T-helper 9 cell (primary cell): Measurements from ENCODE around the gene KANSL1.
A peak's percentile ranks its signal among the peaks of the same experiment; 100 is the strongest.
"Not testable (repeated sequence)": the region's sequence is repeated elsewhere in the genome, so short reads cannot be mapped to it uniquely, and the experiment has no call there.

ENCODE experiments used
- DNase-seq: peaks from one replicate; pipeline ENCODE4 v3.0.0-alpha.2; 2020

The KANSL1 gene

DNA sequence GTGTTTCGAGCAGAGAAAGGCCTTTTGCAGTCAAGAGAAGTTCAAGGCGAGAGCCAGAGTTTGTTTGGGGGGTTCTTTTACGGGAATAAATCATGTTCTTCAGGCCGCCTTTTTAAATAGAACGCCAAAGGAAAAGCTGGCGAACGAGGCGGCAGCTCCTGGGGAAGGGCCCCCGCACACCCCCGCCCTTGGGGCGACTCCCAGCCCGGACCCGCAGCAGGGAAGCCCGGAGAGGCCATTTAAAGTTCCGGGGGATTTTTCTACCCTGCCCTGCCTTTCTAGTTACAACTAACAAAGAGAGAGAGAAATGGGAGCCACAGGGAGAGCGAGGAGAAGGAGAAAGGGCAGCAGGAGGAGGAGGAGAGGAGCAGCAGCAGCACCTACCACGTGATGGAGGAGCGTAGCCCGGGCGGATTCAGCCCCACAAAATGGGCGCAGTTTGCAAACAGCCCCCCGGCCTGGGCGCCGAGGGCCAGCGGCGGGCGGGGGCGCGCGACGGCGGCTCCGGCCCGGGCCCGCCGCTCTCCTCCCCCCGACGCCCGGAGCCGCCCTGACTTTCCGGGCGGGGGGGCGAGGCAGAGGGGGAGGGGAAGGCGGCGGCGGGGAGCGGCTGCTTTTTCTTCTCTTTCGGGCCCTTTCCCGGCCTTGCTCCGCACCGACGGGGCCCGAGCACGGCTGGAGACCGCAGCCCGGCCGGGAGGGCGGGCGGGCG is 634 bp downstream of the KANSL1 start:
- DNase-seq, result peak; percentile 56

GRCh38 chr17:46192189-46192438 is 1.1 kb downstream of the KANSL1 start:
- no peak for DNase-seq

GRCh38 chr17:46191322-46192188 is 1.7 kb downstream of the KANSL1 start:
- no peak for DNase-seq

DNA sequence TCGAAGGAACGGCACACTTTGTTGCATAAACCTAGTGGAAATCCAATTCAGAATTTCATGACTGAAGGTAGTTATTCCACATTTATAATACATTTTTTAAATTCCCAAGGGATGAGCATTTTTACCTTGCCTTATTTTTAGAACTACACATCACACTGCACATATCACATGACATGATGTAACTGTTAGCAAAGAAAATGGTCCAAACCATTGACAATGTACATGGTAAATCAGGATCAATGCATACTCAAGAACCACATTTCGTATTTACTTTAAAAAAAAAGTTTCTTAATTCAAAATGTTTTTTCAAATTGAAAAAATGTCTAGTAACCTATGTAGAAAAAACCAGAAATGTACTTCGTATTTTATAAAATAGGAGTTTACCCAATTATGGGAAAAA is 2.5 kb downstream of the KANSL1 start:
- DNase-seq, result no peak

DNA sequence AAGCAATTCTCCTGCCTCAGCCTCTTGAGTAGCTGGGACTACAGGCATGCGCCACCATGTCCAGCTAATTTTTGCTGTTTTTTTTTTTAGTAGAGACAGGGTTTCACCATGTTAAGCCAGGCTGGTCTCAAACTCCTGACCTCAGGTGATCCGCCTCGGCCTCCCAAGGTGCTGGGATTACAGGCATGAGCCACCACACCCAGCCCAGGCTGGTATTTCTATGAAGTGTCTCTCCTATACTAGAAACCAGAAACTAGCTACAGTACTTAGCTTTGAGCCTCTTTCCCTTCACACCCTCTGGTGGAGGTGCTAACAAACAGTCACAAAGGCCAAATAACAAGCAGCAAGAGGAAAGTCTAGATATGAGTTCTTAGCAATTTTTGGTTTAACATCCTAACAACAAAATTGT is 6.4 kb downstream of the KANSL1 start:
- not testable (repeated sequence) for DNase-seq

- DNase-seq, result no peak
Observed at GRCh38 chr17:46184696-46185095, 8.5 kb downstream of the KANSL1 start.

- not testable (repeated sequence) for DNase-seq
Observed at GRCh38 chr17:46183383-46183782, 9.8 kb downstream of the KANSL1 start.

GRCh38 chr17:46182961-46183360 is 10.3 kb downstream of the KANSL1 start:
- DNase-seq, result no peak

DNA sequence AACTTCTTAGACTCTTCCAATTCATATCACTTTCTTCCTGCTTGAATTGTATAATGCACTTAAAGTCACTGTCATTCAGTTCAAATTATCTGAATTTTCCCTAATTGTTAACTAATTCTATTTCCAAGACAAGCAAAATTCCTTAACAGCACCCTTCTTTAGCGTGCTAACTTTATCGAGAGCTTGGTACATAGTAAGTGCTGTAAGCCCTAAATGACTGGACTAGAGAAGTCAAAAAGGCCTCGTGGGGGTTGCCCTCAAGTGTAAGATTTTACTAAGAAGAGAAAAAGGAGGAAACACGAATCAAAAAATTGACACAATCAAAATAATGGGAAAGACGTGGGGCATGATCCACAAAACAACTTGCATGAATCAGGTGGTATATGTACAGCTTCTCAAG is 11.3 kb downstream of the KANSL1 start:
- no peak for DNase-seq

GRCh38 chr17:46181316-46181715 is 11.9 kb downstream of the KANSL1 start:
- DNase-seq, result not testable (repeated sequence)

DNA sequence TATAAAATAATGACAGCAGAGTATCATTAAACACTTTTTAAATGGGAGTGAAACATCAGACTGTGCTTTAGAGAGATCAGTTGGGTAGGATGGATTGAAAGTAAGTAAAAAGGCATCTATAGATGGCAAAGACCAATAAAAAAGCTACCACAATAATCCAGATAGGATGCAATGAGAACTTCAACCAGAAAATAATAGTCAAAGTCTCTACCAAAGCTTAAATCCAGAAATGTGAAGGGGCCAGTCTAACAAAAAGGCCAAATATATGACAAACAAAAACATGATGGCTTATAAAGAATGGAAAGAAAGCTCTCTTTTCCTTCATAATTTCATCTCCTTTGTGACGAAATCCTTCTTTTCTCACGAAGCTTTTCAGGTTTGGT is 12.3 kb downstream of the KANSL1 start:
- no peak for DNase-seq

DNA sequence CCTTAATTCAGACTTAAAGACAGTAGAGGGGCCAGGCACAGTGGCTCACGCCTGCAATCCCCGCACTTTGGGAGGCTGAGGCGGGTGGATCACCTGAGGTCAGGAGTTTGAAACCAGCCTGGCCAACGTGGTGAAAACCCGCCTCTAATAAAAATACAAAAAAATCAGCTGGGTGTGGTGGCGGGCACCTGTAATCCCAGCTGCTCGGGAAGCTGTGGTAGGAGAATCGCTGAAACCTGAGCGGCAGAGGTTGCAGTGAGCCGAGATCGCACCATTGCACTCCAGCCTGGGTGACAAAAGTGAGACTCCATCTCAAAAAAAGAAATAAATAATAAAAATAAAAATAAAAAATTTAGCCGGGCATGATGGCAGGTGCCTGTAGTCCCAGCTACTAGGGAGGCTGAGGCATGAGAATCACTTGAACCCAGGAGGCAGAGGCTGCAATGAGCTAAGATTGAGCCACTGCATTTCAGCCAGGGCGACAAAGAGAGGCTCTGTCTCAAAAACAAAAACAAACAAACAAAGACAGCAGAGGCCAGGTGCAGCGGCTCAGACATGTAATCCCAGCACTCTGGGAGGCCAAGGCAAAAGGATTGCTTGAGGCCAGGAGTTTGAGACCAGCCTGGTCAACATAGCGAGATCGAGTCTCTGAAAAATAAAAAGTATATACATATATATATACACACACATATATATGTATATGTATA is 12.9 kb downstream of the KANSL1 start:
- DNase-seq, result not testable (repeated sequence)

DNA sequence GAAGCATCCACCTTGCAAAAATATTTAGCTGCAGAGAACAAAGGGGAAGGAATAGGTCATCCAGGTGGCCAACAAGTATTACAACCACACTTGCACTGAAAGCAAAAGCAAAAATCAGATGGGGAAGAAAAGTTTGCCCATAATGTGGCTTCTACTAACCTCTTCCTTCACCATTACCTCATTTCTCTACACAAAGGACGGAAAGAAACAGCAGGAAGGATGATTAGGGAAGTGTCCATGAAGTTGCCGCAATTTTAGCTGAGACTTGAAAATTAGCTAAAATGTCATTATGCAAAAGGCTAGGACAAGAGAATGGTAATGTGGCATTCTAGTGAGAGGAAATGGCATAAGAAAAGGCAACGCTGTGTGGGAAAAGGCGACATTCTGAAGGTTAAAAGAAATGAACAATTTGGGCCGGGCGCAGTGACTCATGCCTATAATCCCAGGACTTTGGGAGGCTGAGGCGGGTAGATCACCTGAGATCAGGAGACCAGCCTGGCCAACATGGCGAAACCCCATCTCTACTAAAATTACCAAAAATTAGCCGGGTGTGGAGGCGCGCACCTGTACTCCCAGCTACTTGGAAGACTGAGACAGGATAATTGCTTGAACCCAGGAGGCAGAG is 13.7 kb downstream of the KANSL1 start:
- no peak for DNase-seq

- no peak for DNase-seq
Observed at GRCh38 chr17:46178550-46179214, 14.5 kb downstream of the KANSL1 start.

DNA sequence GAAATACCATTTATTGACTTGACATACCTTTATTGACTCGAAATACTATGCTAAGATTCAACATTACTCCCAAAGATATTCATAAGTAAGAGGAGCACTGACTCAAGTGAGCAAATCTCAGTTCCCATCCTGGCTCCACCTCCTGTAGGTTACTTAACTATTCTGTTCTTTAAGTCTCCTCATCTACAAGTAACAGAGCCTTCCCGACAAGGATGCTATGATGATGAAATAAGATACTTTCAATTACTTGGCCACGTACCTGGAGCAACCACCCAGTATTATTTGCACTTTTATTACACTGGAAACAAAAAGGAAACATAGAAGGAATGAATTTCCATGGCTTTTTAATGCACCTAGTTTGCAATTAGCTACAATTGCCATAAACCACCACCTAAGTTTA is 16.3 kb downstream of the KANSL1 start:
- DNase-seq, result no peak

GRCh38 chr17:46175891-46176290 is 17.3 kb downstream of the KANSL1 start:
- no peak for DNase-seq

- no peak for DNase-seq
Observed at GRCh38 chr17:46173153-46173552, 20.1 kb downstream of the KANSL1 start.

DNA sequence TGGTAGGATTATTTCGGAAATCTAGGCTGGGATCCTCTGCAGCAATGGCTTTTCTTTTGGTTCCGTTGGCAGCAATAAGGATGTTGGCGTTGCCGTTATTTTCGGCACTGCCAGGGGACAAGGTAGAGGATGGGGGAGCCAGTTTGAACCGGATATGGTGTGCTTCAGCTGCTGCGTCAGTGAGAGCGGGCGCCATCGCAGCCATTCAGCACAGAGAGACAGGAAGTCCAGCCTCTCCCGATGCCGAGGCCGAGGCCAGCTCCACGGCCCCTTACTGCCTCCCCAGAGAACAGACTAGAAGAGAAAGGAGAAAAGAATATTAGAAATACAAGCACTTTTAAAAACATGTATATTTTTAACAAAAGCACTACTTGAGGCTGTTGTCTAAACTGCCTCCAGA is 21.3 kb downstream of the KANSL1 start:
- DNase-seq, result no peak

DNA sequence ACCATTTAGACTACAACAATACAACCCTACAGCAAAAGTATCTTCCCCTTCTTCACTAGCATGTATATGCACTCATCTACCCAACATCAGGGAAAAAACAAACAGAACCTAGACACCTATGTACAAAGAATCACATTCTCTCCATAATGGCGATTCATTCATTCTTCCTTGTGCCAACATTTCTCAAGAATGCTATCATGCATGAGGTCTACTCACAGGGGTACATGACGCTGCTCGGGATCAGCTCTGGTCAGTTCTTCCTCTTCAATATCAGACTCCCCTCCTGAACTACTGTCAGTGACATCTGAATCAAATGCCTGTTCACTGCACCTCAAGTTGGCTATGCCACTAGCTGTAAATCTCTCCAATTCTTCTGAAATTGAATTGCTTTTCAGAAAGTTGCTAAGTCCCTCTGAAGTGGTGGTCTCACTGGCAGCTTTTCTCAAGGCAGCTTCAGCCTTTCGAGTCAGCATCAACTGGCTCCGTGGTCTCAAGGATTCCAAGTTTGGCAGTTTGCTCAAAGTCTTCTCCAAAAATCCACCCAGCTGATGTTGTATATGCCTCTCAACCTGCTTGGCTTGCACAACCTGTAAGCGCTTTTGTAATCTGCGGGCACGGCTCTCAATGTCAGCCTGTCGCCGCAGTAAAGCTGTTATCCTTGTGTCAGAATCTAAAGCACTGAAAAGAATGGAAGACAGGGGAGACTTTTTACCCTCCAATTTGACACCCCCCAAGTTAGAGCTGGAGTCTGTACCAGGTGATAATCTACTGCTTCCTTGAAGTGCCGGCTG is 22.4 kb downstream of the KANSL1 start:
- DNase-seq, result no peak

GRCh38 chr17:46169913-46170638 is 23.2 kb downstream of the KANSL1 start:
- no peak for DNase-seq
